Kidney (tissue), 14 donors: Measurements from ENCODE around the gene F2RL3. TPM values are rescaled to one million over a fixed set of nuclear protein-coding genes. Genes with fewer than 3 reads are reported as not detected.

Experiments used
- DNase-seq, 5 donors: peaks; one replicate each; pipeline ENCODE4 v3.0.0-alpha.2; 2013 to 2020
- FAIRE-seq: peaks from 2 replicates; lab custom pipeline; 2012; peaks lifted over from hg19 to GRCh38; lab: Jason Lieb, UNC
- H3K27ac ChIP-seq, 2 donors: one replicate each; pipeline ENCODE4 v1.7.0; 2013; ENCODE audit warnings: low read depth in 2 of 2, low read length in 2 of 2, inconsistent platforms in 1 of 2
- H3K27me3 ChIP-seq: one replicate; pipeline ENCODE4 v1.7.1; 2013; ENCODE audit warnings: low read length, inconsistent platforms; ENCODE audit not compliant: control insufficient read depth, insufficient read depth
- H3K36me3 ChIP-seq, 3 donors: one replicate each; pipeline versions ENCODE4 v1.7.0 to v1.7.1; 2013; ENCODE audit warnings: low read length in 3 of 3, control low read depth in 1 of 3, inconsistent platforms in 1 of 3; ENCODE audit not compliant: insufficient read depth in 3 of 3, control insufficient read depth in 2 of 3
- H3K4me1 ChIP-seq, 3 donors: one replicate each; pipeline versions ENCODE4 v1.7.0 to v1.7.1; 2013; ENCODE audit warnings: low read length in 3 of 3, inconsistent platforms in 1 of 3, low read depth in 1 of 3; ENCODE audit not compliant: control insufficient read depth in 2 of 3, insufficient read depth in 2 of 3
- H3K4me3 ChIP-seq, 3 donors: one replicate each; pipeline versions ENCODE4 v1.7.0 to v1.8.1; 2013; ENCODE audit warnings: low read length in 3 of 3, control low read depth in 1 of 3, inconsistent platforms in 1 of 3
- H3K9ac ChIP-seq, 3 donors: one replicate each; pipeline versions ENCODE4 v1.7.0 to v1.7.1; 2013; ENCODE audit warnings: low read length in 3 of 3, control low read depth in 1 of 3, inconsistent platforms in 1 of 3
- H3K9me3 ChIP-seq, 3 donors: one replicate each; pipeline versions ENCODE4 v1.7.0 to v1.7.1; 2013; ENCODE audit warnings: low read length in 3 of 3, control low read depth in 1 of 3, inconsistent platforms in 1 of 3; ENCODE audit not compliant: control insufficient read depth in 2 of 3, insufficient read depth in 1 of 3
- intact Hi-C: fragments of 100-400 bp; cut with DNase I; formaldehyde crosslinking; loops from one replicate; pipeline ENCODE4 v1.11.1; 2022
- polyA plus RNA-seq: library from polyadenylated mRNA; stranded (reverse); fragments of 350-450 nt; fragmentation: Illumina TruSeq; extraction: RNeasy Lipid Tissue Mini Kit (QIAGEN cat#74804); gene quantifications from one replicate; pipeline ENCODE4 v1.2.3, GENCODE V29; 2014; ENCODE audit warnings: low read depth, low replicate concordance; ENCODE audit not compliant: insufficient read depth
- total RNA-seq: library from RNA; stranded (reverse); fragmentation: NEBNext Ultra II Directional; extraction: Animal tissue kit (Norgen Biotek cat#: 25700); gene quantifications from one replicate; pipeline ENCODE4 v1.2.1, GENCODE V29; 2021
- TF ChIP-seq, protein P1 (sequence below): IDR thresholded peaks from 3 replicates; pipeline ENCODE4 v1.5.1; 2012; ENCODE audit warnings: mild to moderate bottlenecking, moderate library complexity, borderline replicate concordance; ENCODE audit not compliant: insufficient read depth; ENCODE audit errors: extremely low read depth
- donor health status: control.
- donor health status: control.
- donor health status: control.
- donor health status: control.
- donor health status: control.
- donor health status: DM: yes; HTN: yes; CAD: no.
- donor health status: Normal renal cell carcinoma (clear cell type).

Gene F2RL3
- total and polyA plus RNA-seq, 2 donors from 2014 or later, result 1.4 to 3.2 TPM

DNA sequence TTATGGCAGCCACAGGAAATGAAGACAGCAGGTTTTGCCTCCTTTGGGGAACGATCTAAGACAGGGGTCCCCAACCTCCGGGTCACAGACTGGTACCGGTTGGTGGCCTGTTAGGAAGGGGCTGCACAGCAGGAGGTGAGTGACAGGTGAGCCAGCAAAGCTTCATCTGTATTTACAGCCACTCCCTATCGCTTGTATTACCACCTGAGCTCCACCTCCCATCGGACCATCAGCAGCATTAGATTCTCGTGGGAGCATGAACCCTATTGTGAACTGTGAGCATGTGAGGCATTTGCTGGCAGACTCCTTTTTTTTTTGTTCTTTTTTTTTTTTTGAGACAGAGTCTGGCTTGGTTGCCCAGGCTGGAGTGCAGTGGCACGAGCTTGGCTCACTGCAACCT is 22.2 kb downstream of the F2RL3 start:
- H3K36me3 ChIP-seq, result no peaks in the 10 kb centered on the region
- intact Hi-C loops, result no loop called here
- no peaks in the 10 kb centered on the region for H3K27me3 ChIP-seq
- FAIRE-seq, result no peak
- TF ChIP-seq, protein P1, sequence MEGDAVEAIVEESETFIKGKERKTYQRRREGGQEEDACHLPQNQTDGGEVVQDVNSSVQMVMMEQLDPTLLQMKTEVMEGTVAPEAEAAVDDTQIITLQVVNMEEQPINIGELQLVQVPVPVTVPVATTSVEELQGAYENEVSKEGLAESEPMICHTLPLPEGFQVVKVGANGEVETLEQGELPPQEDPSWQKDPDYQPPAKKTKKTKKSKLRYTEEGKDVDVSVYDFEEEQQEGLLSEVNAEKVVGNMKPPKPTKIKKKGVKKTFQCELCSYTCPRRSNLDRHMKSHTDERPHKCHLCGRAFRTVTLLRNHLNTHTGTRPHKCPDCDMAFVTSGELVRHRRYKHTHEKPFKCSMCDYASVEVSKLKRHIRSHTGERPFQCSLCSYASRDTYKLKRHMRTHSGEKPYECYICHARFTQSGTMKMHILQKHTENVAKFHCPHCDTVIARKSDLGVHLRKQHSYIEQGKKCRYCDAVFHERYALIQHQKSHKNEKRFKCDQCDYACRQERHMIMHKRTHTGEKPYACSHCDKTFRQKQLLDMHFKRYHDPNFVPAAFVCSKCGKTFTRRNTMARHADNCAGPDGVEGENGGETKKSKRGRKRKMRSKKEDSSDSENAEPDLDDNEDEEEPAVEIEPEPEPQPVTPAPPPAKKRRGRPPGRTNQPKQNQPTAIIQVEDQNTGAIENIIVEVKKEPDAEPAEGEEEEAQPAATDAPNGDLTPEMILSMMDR, result no peak
- no peak overlapping the region for H3K9ac ChIP-seq
- peaks cover 0 to 15% (median 4%) of the 10 kb centered on the region in 3 donors for H3K9me3 ChIP-seq
- no peaks in the 10 kb centered on the region for H3K4me1 ChIP-seq
- DNase-seq, result peak in 1 of 5 donors; percentile 7
- H3K27ac ChIP-seq, result no peak overlapping the region
- no peak overlapping the region for H3K4me3 ChIP-seq

DNA sequence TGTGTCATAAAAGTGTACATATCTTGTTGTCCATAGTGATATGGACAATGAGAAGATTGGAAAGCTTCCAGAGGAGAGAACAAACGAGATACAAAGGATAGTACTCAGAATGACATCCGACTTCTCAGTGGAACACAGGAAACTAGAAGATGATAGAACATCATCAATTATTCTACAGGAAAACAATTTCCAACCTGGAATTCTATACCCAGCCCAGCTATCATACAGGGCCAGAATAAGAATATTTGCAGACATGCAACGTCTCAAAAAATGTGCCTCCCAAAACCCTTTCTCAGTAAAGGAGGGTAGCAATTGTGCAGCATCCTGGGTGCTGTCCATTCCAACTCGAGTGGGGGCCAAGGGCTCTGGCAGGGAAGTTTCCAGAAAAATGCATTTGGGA is 24.0 kb downstream of the F2RL3 start:
- no peak for FAIRE-seq

GRCh38 chr19:16914421-16914820 is 25.6 kb downstream of the F2RL3 start:
- FAIRE-seq (no peak), DNase-seq (peak in 1 of 5 donors; percentile 38)
- intact Hi-C loops, result no loop called here
- no peak overlapping the region for H3K4me3 ChIP-seq
- no peak overlapping the region for H3K27ac ChIP-seq
- TF ChIP-seq, protein P1, result no peak
- H3K27me3 ChIP-seq, result no peaks in the 10 kb centered on the region
- H3K9me3 ChIP-seq, result peaks cover 0 to 15% (median 4%) of the 10 kb centered on the region in 3 donors
- H3K4me1 ChIP-seq, result no peaks in the 10 kb centered on the region
- no peaks in the 10 kb centered on the region for H3K36me3 ChIP-seq
- no peak overlapping the region for H3K9ac ChIP-seq

More for the DNA sequence above, 24.0 kb downstream of the F2RL3 start:
- TF ChIP-seq, protein P1, result no peak
- Histone ChIP-seq H3K4me3 (no peak overlapping the region), H3K9ac (no peak overlapping the region), H3K36me3 (no peaks in the 10 kb centered on the region), H3K4me1 (no peaks in the 10 kb centered on the region), H3K9me3 (peaks cover 0 to 15% (median 4%) of the 10 kb centered on the region in 3 donors), H3K27ac (no peak overlapping the region), H3K27me3 (no peaks in the 10 kb centered on the region)
- intact Hi-C loops, result no loop called here
- DNase-seq, result no peak

DNA sequence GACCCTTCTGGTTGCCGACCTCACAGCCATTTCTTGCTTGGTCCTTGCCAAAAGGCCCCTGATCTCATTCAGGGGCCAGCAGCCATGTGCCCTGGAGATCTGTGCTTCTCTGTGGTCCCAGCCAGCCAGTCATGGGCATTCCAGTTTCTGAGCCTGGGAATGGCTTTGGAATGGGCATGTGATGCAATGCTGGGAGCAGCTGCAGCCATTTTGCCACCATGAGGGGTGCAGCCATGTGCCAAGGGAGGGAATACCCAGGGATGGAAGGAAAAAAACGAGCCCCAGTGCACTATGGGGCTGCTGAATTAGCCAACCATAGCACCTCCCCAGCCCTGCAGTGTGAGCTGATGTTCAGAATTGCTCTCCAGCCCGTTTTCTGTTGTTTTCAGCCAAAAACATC is 26.3 kb downstream of the F2RL3 start:
- no peak overlapping the region for H3K9ac ChIP-seq
- intact Hi-C loops, result no loop called here

More for the DNA sequence above, 26.3 kb downstream of the F2RL3 start:
- TF ChIP-seq, protein P1, result no peak
- Histone ChIP-seq H3K9me3 (peaks cover 0 to 19% (median 4%) of the 10 kb centered on the region in 3 donors), H3K4me1 (no peaks in the 10 kb centered on the region), H3K4me3 (no peak overlapping the region), H3K27ac (no peak overlapping the region), H3K27me3 (no peaks in the 10 kb centered on the region), H3K36me3 (no peaks in the 10 kb centered on the region)
- DNase-seq (no peak), FAIRE-seq (no peak)
